Measurements from ENCODE around the gene OSCAR.

OSCAR gene

GRCh38 chr19:54100561-54100960, at the start of gene OSCAR:
Gene OSCAR, minus strand, starts transcription at chr19:54100803. Its CDS starts 11 bp downstream, at chr19:54100792.
- DNase-seq: peak in 9 of 51 donors; percentile 3 to 27 (median 8)

GRCh38 chr19:54149021-54149812, 48.6 kb upstream of the OSCAR start:
- DNase-seq: no peak

GRCh38 chr19:54148158-54148557, 47.6 kb upstream of the OSCAR start:
- no peak for DNase-seq

- no peak for DNase-seq
Observed at GRCh38 chr19:54147676-54148075, 47.1 kb upstream of the OSCAR start.

GRCh38 chr19:54145541-54146158, 45.0 kb upstream of the OSCAR start:
- no peak for DNase-seq

- no peak for DNase-seq
Observed at GRCh38 chr19:54142166-54142780, 41.7 kb upstream of the OSCAR start.

GRCh38 chr19:54141356-54141755, 40.8 kb upstream of the OSCAR start:
- DNase-seq: no peak

- peak in 2 of 51 donors; percentile 8 to 9 for DNase-seq
Observed at GRCh38 chr19:54138489-54139256, 38.1 kb upstream of the OSCAR start.

GRCh38 chr19:54137699-54138488, 37.3 kb upstream of the OSCAR start, which contains the start of gene CNOT3:
Gene CNOT3, plus strand, starts transcription at chr19:54137762. Its CDS starts 5,217 bp downstream, at chr19:54142979.
- DNase-seq: peak in 2 of 51 donors; percentile 6 to 33

GRCh38 chr19:54136864-54137698, 36.5 kb upstream of the OSCAR start:
- peak; percentile 82 to 100 (median 100) for DNase-seq

- peak in 1 of 51 donors; percentile 26 for DNase-seq
Observed at GRCh38 chr19:54136086-54136863, 35.7 kb upstream of the OSCAR start.

GRCh38 chr19:54133957-54134590, 33.5 kb upstream of the OSCAR start:
- no peak for DNase-seq

GRCh38 chr19:54133312-54133956, 32.8 kb upstream of the OSCAR start:
- peak in 9 of 51 donors; percentile 0 to 50 (median 19) for DNase-seq

GRCh38 chr19:54129617-54129996, 29.0 kb upstream of the OSCAR start:
- DNase-seq: no peak

GRCh38 chr19:54128796-54129616, 28.4 kb upstream of the OSCAR start:
- no peak for DNase-seq

GRCh38 chr19:54128441-54128725, 27.8 kb upstream of the OSCAR start:
- DNase-seq: no peak

All from hypothalamus (tissue), 51 donors.